ENCODE data around the gene TRPM1.

The TRPM1 gene

GRCh38 chr15:31041610-31042009, 59.9 kb downstream of the TRPM1 start:
- no peak for DNase-seq (ENCODE audit: low spot score)
- Mint-ChIP-seq H3K36me3 (ENCODE audit: low read depth) (no peaks in the 10 kb centered on the region), H3K4me1 (ENCODE audit: low read depth) (no peaks in the 10 kb centered on the region), H3K9me3 (no peaks in the 10 kb centered on the region), H3K27me3 (ENCODE audit: low read depth) (peaks cover 15% of the 10 kb centered on the region), H3K4me3 (no peak overlapping the region), H3K27ac (no peak overlapping the region)

GRCh38 chr15:31040611-31041010, 60.9 kb downstream of the TRPM1 start:
- no peaks in the 10 kb centered on the region for H3K36me3 Mint-ChIP-seq (ENCODE audit: low read depth)
- H3K9me3 Mint-ChIP-seq = no peaks in the 10 kb centered on the region
- DNase-seq (ENCODE audit: low spot score) = no peak
- no peak overlapping the region for H3K4me3 Mint-ChIP-seq
- peaks cover 10% of the 10 kb centered on the region for H3K27me3 Mint-ChIP-seq (ENCODE audit: low read depth)
- no peaks in the 10 kb centered on the region for H3K4me1 Mint-ChIP-seq (ENCODE audit: low read depth)
- H3K27ac Mint-ChIP-seq = no peak overlapping the region

- Mint-ChIP-seq H3K9me3 (no peaks in the 10 kb centered on the region), H3K4me1 (ENCODE audit: low read depth) (no peaks in the 10 kb centered on the region), H3K27me3 (ENCODE audit: low read depth) (peaks cover 10% of the 10 kb centered on the region), H3K27ac (no peak overlapping the region), H3K4me3 (no peak overlapping the region), H3K36me3 (ENCODE audit: low read depth) (no peaks in the 10 kb centered on the region)
- DNase-seq (ENCODE audit: low spot score) = no peak
Measured at GRCh38 chr15:31039961-31040360, 61.6 kb downstream of the TRPM1 start.

- DNase-seq (ENCODE audit: low spot score) = no peak
- Mint-ChIP-seq H3K36me3 (ENCODE audit: low read depth) (no peaks in the 10 kb centered on the region), H3K4me3 (no peak overlapping the region), H3K4me1 (ENCODE audit: low read depth) (no peaks in the 10 kb centered on the region), H3K27ac (no peak overlapping the region), H3K9me3 (no peaks in the 10 kb centered on the region), H3K27me3 (ENCODE audit: low read depth) (peaks cover 4% of the 10 kb centered on the region)
Measured at GRCh38 chr15:31037731-31038477, 63.6 kb downstream of the TRPM1 start.

GRCh38 chr15:31036783-31037182, 64.7 kb downstream of the TRPM1 start:
- Mint-ChIP-seq H3K4me1 (ENCODE audit: low read depth) (peaks cover under 1% of the 10 kb centered on the region), H3K4me3 (no peak overlapping the region), H3K36me3 (ENCODE audit: low read depth) (no peaks in the 10 kb centered on the region), H3K9me3 (no peaks in the 10 kb centered on the region), H3K27me3 (ENCODE audit: low read depth) (peaks cover 4% of the 10 kb centered on the region), H3K27ac (no peak overlapping the region)
- DNase-seq (ENCODE audit: low spot score) = no peak

DNA sequence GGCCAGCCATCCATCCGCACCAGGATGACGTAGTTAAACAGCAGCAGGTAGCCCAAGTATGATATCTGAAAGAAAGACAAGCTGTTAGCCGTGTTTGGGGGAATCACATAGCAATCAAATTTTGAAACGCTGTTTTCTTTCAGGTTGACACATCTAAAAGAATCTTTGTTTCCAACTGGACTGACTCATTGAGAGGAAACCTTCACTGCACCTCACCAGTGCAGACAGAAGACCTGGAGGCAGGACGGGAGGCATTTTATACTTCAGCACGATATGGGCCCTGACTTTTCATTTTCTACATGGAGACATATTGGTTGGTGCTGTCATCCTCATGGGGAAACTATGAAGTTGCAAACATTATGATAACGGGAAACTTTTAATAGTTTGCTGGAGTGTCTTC, 65.9 kb downstream of the TRPM1 start:
- Mint-ChIP-seq H3K4me3 (no peak overlapping the region), H3K9me3 (no peaks in the 10 kb centered on the region), H3K27ac (no peak overlapping the region), H3K4me1 (ENCODE audit: low read depth) (peaks cover 7% of the 10 kb centered on the region), H3K27me3 (ENCODE audit: low read depth) (peaks cover 4% of the 10 kb centered on the region), H3K36me3 (ENCODE audit: low read depth) (no peaks in the 10 kb centered on the region)
- DNase-seq (ENCODE audit: low spot score) = no peak

DNA sequence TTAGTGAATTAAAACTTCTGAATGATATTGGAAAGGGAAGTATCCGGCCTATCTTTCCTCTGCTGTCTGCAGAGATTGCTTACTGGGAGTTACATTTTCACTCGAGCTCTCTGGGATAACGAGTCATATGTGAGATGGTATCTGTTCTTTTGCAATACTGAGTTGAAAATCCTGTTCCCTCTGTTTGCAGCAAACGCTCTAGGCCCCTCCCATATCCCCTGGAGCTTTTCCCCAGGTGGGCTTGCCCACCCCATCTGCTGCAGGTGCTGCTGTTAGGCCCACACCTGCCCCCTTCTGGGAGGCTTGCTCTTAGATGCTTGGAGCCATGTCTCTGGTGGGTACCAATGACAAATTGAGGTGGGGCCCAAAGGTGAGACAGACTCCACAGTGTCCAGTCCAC, 67.4 kb downstream of the TRPM1 start:
- Mint-ChIP-seq H3K27ac (no peak overlapping the region), H3K27me3 (ENCODE audit: low read depth) (peaks cover 8% of the 10 kb centered on the region), H3K4me1 (ENCODE audit: low read depth) (peaks cover 7% of the 10 kb centered on the region)

GRCh38 chr15:31032961-31033371, 68.6 kb downstream of the TRPM1 start:
- H3K27ac Mint-ChIP-seq = no peak overlapping the region

More for the DNA sequence above, 67.4 kb downstream of the TRPM1 start:
- peak; percentile 2 for DNase-seq (ENCODE audit: low spot score)
- no peaks in the 10 kb centered on the region for H3K9me3 Mint-ChIP-seq
- no peaks in the 10 kb centered on the region for H3K36me3 Mint-ChIP-seq (ENCODE audit: low read depth)
- H3K4me3 Mint-ChIP-seq = no peak overlapping the region

DNA sequence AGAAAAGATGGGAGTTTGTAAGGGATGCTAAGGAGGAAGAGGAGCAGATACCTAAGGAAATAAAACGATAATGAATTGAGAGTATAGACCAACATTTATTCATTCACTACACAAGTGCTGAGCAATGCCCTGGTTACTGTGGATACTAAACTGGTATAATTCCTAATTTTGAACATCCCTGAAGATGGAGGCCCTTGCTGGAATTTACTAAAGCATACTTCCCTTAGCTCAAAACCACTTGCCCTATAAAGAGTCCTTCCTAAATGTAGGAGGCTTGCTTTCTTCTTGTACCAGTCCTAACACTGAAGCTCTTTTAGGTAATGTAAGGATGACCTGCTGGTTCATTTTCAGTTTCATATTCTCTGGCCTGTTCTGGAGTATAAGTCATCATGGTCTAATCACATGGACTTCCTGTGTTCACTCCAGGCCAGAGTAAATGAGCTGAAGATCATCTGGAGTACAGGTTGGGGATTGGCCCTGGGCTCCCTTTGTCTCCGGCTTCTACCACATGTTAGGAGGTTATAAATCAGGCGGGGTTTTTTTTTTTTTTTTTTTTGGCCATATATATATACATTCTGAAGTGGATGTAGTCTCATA, 70.0 kb downstream of the TRPM1 start:
- DNase-seq (ENCODE audit: low spot score) = no peak
- no peaks in the 10 kb centered on the region for H3K9me3 Mint-ChIP-seq
- H3K27me3 Mint-ChIP-seq (ENCODE audit: low read depth) = peaks cover 24% of the 10 kb centered on the region
- H3K27ac Mint-ChIP-seq = no peak overlapping the region
- H3K36me3 Mint-ChIP-seq (ENCODE audit: low read depth) = no peaks in the 10 kb centered on the region
- no peak overlapping the region for H3K4me3 Mint-ChIP-seq
- H3K4me1 Mint-ChIP-seq (ENCODE audit: low read depth) = peaks cover 7% of the 10 kb centered on the region

More at GRCh38 chr15:31032961-31033371, 68.6 kb downstream of the TRPM1 start:
- Mint-ChIP-seq H3K27me3 (ENCODE audit: low read depth) (peaks cover 15% of the 10 kb centered on the region), H3K36me3 (ENCODE audit: low read depth) (no peaks in the 10 kb centered on the region), H3K4me1 (ENCODE audit: low read depth) (peaks cover 7% of the 10 kb centered on the region), H3K9me3 (no peaks in the 10 kb centered on the region), H3K4me3 (no peak overlapping the region)
- DNase-seq (ENCODE audit: low spot score) = no peak

- Mint-ChIP-seq H3K36me3 (ENCODE audit: low read depth) (no peaks in the 10 kb centered on the region), H3K27ac (no peak overlapping the region), H3K9me3 (no peaks in the 10 kb centered on the region), H3K27me3 (ENCODE audit: low read depth) (peaks cover 24% of the 10 kb centered on the region), H3K4me3 (no peak overlapping the region), H3K4me1 (ENCODE audit: low read depth) (peaks cover 7% of the 10 kb centered on the region)
- no peak for DNase-seq (ENCODE audit: low spot score)
Measured at GRCh38 chr15:31027910-31028578, 73.5 kb downstream of the TRPM1 start.

- no peaks in the 10 kb centered on the region for H3K4me1 Mint-ChIP-seq (ENCODE audit: low read depth)
- H3K4me3 Mint-ChIP-seq = no peak overlapping the region
- peaks cover 24% of the 10 kb centered on the region for H3K27me3 Mint-ChIP-seq (ENCODE audit: low read depth)
- H3K9me3 Mint-ChIP-seq = no peaks in the 10 kb centered on the region
- H3K36me3 Mint-ChIP-seq (ENCODE audit: low read depth) = no peaks in the 10 kb centered on the region
- DNase-seq (ENCODE audit: low spot score) = no peak
- H3K27ac Mint-ChIP-seq = no peak overlapping the region
Measured at GRCh38 chr15:31025996-31026395, 75.5 kb downstream of the TRPM1 start.

- H3K4me3 Mint-ChIP-seq = no peak overlapping the region
- DNase-seq (ENCODE audit: low spot score) = no peak
- H3K9me3 Mint-ChIP-seq = no peaks in the 10 kb centered on the region
- no peaks in the 10 kb centered on the region for H3K4me1 Mint-ChIP-seq (ENCODE audit: low read depth)
- peaks cover 24% of the 10 kb centered on the region for H3K27me3 Mint-ChIP-seq (ENCODE audit: low read depth)
- no peaks in the 10 kb centered on the region for H3K36me3 Mint-ChIP-seq (ENCODE audit: low read depth)
- no peak overlapping the region for H3K27ac Mint-ChIP-seq
Measured at GRCh38 chr15:31024979-31025378, 76.5 kb downstream of the TRPM1 start.

DNA sequence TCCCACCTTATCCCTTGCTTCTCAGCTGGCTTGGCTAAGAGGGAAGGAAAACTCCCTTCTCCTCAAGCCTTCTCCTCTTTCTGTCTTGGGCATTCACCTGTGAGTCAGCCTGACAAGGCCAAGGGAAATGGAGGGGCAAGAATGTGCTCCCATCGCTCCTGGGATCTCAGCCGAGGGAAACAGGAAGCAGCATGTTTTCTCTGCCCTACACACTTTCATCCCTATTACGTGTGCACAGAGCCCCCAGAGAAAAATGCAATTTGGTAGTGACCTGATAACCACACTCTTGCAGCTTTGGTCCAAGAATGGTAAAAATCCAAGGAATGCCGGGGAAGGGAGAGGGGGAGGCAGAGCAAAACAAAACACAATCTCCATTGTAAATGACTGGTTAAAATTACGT, 77.2 kb downstream of the TRPM1 start:
- H3K36me3 Mint-ChIP-seq (ENCODE audit: low read depth) = no peaks in the 10 kb centered on the region
- no peak overlapping the region for H3K27ac Mint-ChIP-seq
- H3K9me3 Mint-ChIP-seq = no peaks in the 10 kb centered on the region
- H3K4me1 Mint-ChIP-seq (ENCODE audit: low read depth) = no peaks in the 10 kb centered on the region
- no peak overlapping the region for H3K4me3 Mint-ChIP-seq
- H3K27me3 Mint-ChIP-seq (ENCODE audit: low read depth) = peaks cover 22% of the 10 kb centered on the region
- DNase-seq (ENCODE audit: low spot score) = no peak

GRCh38 chr15:31023841-31024240, 77.7 kb downstream of the TRPM1 start:
- H3K27ac Mint-ChIP-seq = no peak overlapping the region
- H3K4me1 Mint-ChIP-seq (ENCODE audit: low read depth) = no peaks in the 10 kb centered on the region

More at GRCh38 chr15:31023841-31024240, 77.7 kb downstream of the TRPM1 start:
- DNase-seq (ENCODE audit: low spot score) = no peak
- Mint-ChIP-seq H3K27me3 (ENCODE audit: low read depth) (peaks cover 17% of the 10 kb centered on the region), H3K36me3 (ENCODE audit: low read depth) (no peaks in the 10 kb centered on the region), H3K4me3 (no peak overlapping the region), H3K9me3 (no peaks in the 10 kb centered on the region)
